ENCODE measurements around the gene SMYD2.

DNA sequence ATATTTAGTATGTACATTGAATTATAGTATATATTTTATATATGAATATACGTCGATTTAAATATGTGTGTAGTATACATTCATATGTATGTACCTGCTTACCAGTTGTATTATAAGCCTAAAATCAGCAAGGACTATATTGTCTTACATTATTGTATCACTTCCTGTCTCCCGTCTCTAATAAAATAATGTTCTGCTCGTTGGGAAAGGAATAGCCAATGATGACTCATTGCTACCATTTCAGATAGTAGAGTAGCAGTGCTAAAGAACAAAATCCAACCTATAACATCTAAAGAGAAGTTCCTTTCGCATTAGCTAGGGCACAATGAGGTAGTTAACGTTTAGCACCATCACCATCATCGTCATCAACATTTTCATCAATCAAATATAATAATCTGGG is 39.9 kb upstream of the SMYD2 start:
- TF ChIP-seq, protein P1, sequence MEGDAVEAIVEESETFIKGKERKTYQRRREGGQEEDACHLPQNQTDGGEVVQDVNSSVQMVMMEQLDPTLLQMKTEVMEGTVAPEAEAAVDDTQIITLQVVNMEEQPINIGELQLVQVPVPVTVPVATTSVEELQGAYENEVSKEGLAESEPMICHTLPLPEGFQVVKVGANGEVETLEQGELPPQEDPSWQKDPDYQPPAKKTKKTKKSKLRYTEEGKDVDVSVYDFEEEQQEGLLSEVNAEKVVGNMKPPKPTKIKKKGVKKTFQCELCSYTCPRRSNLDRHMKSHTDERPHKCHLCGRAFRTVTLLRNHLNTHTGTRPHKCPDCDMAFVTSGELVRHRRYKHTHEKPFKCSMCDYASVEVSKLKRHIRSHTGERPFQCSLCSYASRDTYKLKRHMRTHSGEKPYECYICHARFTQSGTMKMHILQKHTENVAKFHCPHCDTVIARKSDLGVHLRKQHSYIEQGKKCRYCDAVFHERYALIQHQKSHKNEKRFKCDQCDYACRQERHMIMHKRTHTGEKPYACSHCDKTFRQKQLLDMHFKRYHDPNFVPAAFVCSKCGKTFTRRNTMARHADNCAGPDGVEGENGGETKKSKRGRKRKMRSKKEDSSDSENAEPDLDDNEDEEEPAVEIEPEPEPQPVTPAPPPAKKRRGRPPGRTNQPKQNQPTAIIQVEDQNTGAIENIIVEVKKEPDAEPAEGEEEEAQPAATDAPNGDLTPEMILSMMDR (IDR thresholded peaks at IDR 0.05) = no peak
- no peak for TF ChIP-seq POLR2A (IDR thresholded peaks at IDR 0.05)

Data from body of pancreas (tissue), 4 donors.